ENCODE results near the gene MYL11.
A peak's percentile ranks its signal among the peaks of the same experiment; 100 is the strongest.
"Not testable (repeated sequence)": the region's sequence is repeated elsewhere in the genome, so short reads cannot be mapped to it uniquely, and the experiment has no call there.

The MYL11 gene

DNA sequence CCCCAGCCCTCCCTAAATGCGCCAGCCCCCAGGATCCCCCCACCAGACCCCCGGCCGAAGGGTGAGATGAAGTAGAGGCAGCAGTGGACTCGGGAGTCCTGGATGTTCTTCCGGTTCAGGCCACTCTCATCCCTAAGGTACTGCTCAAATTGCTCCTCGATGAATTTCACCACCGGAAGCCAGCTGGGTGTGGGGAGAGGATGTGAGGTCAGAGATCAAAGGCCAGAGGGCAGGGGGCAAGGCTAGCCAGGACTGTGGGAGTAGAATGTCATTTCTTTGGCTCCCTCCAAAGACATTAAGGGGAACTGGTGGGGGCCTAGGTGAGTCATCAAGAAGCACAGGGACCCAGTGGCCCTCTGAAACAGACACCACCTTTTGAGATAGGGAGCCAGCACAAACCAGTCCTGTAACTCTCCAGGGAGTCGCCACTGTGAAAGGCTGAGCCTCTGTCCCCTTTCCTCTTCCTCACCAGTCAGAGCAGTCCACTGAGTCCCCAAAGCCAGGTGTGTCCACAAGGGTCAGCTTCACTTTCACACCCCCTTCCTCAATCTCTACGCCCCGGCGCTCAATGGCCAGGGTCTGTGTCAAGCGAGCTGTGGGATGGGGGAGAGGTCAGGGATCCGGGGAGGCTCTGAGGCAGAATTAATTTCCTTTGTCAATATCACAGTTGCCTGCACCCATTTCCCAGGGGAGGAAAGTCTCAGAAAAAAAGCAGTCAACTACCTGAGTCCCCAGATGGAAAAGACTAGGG, 6.9 kb downstream of the MYL11 start:
- no peak for DNase-seq
- no peak for TF ChIP-seq GATA1 (IDR thresholded peaks at IDR 0.05; ENCODE audit: low read depth, low read length)
- TF ChIP-seq POLR2A (IDR thresholded peaks at IDR 0.05; ENCODE audit: low read length) = no peak

DNA sequence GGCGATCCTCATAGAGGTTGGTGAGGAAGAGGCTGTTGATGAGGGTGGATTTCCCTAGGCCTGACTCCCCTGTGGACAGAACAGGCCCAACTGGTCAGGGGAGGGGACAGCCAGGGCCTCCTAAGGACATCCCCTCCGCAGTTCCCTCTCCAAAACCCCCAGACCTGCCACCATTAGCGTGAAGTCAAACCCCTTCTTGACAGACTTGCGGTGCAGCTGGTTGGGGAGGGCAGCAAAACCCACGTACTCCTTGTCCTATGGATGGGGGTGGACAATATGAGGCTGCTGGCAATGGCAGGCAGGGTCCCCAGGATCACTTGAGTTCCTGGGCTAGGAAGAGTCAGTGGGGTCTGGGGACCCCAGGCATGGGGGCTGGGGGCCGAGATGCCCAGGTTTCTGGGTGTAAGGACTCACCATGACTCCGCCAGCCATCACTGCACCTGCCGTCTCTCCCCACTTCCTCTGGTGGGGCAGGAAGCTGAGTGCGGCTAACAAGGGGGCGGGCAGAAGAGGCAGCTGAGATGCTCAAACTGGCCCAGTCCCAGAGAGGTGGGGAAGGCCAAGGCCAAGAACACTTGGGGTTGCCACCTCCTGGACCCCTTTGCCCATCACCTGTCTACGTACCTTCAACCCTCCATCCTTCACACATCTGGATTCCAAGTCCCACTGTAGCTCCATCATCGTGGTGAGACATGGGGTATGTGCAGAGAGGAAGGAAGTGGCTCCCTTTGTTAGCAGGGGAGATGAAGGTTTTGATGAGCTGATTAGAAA, 7.7 kb downstream of the MYL11 start, which contains the start of gene SEPTIN1:
TSS of gene SEPTIN1 (minus strand) at position 451 of the 771 bp plus-strand sequence. CDS start at position 432, 19 bp downstream.
- DNase-seq = no peak

DNA sequence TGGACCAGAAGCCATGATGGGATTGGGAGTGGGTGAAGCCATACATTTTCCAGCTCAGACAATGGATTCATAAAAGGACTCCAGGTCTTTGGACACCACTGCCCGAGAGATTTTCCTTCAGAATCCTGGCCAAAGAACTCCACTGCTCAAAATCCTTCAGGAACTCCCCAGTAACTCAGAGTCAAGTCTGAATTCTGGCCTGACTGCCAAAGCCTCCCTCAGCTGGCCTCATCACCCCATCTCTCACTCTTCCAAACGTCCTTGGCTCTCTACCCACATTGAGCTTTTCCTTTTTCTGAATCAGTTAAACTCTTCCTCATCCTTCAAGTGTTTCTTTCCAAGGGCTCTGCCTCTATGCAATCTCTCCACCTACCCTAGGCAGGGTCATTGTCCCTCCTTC, 8.9 kb downstream of the MYL11 start:
- TF ChIP-seq GATA1 (IDR thresholded peaks at IDR 0.05; ENCODE audit: low read depth, low read length) (no peak), POLR2A (IDR thresholded peaks at IDR 0.05; ENCODE audit: low read length) (no peak)

More for the DNA sequence above, 7.7 kb downstream of the MYL11 start, which contains the start of gene SEPTIN1:
- TF ChIP-seq POLR2A (IDR thresholded peaks at IDR 0.05; ENCODE audit: low read length) (peak; percentile 22), GATA1 (IDR thresholded peaks at IDR 0.05; ENCODE audit: low read depth, low read length) (no peak)

DNA sequence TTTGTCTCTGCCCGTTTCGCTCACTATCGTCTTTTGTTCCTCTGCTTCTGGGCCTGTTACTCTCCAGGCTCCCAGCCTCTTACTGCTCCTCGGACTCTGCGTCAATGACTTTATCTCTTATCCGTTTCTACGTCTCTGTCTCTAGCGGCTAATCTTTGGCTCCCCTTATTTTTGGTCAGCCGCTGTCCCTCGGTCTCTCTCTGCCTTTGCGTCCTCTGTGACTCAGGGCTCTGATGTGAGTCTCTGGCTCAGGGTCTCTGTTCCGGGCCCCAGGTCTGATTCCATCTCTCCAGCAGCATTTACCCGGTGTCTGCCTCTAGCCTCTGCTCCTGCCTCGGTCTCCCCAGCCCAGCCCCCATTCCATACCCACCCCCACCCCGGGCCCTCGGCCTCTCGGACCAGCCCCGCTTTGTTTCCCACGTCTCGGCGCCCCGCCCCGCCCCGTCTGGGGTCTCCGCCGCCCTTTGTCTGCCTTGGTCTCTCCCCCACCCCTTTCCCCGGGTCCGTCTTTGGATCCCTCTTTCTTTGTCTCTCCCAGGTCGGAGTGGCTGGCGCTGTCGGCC, 20.1 kb downstream of the MYL11 start:
- TF ChIP-seq GATA1 (IDR thresholded peaks at IDR 0.05; ENCODE audit: low read depth, low read length) (no peak), POLR2A (IDR thresholded peaks at IDR 0.05; ENCODE audit: low read length) (peak; percentile 44)
- DNase-seq = peak; percentile 60 to 78

More for the DNA sequence above, 8.9 kb downstream of the MYL11 start:
- no peak for DNase-seq

DNA sequence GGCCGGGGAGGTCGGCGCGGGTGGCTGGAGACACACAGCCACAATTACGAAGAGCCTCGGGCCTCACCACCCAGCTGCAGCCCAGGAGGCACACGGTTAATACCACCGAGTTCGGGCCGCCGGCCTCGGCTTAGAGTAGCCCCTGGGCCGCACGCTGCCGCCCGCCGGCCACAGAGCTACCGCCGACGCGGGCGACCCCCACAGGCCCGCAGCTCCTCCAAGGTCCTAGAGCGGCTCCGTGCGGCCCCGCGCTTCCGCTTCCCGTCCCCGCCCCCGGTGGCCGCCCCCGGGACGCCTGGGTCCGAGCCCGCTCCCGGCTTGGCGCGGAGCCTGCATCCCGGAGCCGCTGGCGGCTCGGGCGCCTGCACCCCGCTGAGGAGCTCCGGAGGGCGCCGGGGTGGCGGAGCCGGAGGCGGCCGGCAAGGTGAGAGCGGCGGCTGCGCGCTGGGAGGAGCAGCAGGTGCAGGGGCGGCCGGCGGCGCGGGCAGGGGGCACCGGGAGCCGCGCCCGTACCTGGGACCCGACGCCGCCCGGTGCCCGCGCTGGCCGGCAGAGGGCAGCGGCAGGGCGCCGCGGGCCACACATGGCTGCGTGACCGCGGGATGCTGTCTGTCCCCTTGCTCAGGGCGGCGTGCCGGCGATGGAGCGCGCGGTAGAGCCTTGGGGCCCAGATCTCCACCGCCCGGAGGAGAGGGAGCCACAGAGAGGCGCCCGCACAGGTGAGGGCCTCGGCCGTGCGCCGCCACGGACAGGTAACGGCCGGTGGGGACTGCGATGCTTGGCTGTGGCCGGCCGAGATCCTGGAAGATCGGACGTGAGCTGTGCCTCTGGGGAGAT, 20.8 kb downstream of the MYL11 start, which contains the start of gene ZNF48:
TSS of gene ZNF48 (plus strand) at position 266 of the 837 bp plus-strand sequence. CDS start at position 641, 375 bp downstream.
- TF ChIP-seq GATA1 (IDR thresholded peaks at IDR 0.05; ENCODE audit: low read depth, low read length) (no peak), POLR2A (IDR thresholded peaks at IDR 0.05; ENCODE audit: low read length) (no peak)
- DNase-seq = peak; percentile 87

DNA sequence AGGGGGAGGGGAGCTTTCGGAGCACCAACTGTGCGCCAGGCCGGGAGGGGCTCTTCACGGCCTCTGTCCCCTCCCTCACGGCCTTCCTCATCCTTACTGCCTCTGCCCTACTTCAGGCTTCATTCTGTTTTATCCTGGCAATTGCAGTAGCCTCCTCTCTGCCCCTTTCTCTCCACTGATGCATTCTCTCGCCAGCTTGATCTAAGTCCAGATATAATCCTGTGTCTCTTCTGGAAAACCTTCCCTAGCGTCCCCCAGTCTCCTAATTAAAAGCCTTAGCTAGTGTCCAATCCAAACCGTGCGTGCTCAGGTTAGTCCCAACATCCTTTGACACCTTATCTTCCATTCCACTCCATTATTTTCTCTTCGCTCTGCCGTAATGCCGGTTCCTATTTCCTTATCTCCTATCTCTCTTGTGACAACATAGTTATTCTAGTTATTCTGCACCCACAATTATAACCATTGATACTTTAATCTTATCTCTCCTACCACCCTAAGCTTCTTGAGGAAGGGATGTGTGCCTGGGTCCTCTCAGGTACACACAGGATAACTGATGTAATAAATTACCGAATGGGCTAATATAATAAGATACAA, 21.5 kb downstream of the MYL11 start:
- no peak for DNase-seq
- TF ChIP-seq POLR2A (IDR thresholded peaks at IDR 0.05; ENCODE audit: low read length) (no peak), GATA1 (IDR thresholded peaks at IDR 0.05; ENCODE audit: low read depth, low read length) (no peak)

DNA sequence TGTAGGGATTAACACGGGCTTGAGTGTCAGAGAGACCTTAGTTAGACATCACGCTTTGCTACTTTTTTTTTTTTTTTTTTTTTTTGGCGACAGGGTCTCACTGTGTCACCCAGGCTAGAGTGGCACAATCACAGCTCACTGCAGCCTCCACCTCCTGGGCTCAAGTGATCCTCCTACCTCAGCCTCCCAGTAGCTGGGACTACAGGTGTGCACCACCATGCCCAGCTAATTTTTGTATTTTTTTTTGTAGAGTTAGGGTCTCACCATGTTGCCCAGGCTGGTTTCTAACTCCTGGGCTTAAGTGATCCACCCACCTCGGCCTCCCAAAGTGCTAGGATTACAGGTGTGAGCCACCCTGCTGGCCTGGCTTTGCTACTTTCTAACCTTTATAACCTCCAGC, 22.0 kb downstream of the MYL11 start:
- not testable (repeated sequence) for DNase-seq

DNA sequence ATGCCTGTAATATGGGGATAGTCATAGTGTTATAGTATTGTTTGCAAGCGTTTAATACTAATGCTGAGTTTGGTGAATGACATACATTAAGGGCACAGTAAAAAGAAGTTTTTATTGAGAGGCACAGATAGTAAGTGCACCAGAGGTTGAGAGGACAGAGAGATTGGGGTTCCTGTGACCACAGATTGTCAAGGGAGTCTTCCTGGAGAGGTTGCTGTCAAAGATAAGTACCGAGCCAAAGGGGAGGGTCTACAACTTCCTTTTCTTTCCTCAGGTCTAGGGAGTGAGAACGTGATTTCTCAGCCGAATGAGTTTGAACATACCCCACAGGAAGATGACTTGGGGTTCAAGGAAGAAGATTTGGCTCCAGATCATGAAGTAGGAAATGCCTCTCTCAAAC, 22.5 kb downstream of the MYL11 start:
- DNase-seq = no peak
- TF ChIP-seq GATA1 (IDR thresholded peaks at IDR 0.05; ENCODE audit: low read depth, low read length) (no peak), POLR2A (IDR thresholded peaks at IDR 0.05; ENCODE audit: low read length) (no peak)

DNA sequence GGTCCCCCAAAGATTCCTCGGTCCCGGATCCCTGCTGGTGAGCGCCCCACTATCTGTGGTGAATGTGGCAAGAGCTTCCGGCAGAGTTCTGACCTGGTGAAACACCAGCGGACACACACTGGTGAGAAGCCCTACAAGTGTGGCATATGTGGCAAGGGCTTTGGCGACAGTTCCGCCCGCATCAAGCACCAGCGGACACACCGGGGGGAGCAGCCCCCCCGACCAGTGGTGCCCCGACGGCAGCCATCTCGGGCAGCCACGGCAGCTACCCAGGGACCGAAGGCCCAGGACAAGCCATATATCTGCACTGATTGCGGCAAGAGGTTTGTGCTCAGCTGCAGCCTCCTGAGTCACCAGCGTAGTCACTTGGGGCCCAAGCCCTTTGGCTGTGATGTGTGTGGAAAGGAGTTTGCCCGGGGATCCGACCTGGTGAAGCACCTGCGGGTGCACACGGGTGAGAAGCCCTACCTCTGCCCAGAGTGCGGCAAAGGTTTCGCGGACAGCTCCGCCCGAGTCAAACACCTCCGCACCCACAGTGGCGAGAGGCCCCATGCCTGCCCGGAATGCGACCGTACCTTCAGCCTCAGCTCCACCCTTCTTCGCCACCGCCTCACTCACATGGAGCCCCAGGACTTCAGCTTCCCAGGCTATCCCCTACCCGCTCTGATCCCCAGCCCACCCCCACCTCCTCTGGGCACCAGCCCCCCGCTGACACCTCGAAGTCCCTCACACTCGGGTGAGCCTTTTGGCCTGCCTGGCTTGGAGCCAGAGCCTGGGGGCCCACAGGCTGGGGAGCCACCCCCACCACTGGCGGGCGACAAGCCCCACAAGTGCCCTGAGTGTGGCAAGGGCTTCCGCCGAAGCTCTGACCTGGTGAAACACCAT, 23.4 kb downstream of the MYL11 start:
- no peak for TF ChIP-seq POLR2A (IDR thresholded peaks at IDR 0.05; ENCODE audit: low read length)
- TF ChIP-seq GATA1 (IDR thresholded peaks at IDR 0.05; ENCODE audit: low read depth, low read length) = no peak
- DNase-seq = no peak

DNA sequence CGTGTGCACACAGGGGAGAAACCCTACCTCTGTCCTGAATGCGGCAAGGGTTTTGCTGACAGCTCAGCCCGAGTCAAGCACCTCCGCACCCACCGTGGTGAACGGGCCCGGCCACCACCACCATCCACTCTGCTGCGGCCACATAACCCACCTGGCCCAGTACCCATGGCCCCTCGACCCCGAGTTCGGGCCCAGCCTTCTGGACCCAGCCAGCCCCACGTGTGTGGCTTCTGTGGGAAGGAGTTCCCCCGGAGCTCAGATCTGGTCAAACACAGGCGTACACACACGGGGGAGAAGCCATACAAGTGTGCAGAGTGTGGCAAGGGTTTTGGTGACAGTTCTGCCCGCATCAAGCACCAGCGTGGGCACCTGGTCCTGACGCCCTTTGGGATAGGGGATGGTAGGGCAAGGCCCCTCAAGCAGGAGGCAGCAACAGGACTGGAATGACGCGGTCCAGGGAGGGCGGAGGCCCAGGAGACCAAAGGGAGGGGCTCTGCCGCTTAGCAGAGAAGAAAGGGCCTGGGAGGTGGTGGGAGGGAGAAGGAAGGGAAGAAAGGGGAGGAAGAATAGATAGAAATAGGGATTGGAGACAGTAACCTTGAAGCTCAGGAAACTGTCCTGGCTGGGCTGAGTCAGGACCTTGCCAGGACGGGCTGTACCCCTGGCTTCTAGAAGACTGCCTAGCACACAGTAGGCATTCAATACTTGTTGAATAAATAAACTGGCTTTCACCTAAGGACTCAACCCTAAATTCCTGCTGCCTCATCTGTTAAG, 24.2 kb downstream of the MYL11 start:
- TF ChIP-seq GATA1 (IDR thresholded peaks at IDR 0.05; ENCODE audit: low read depth, low read length) (no peak), POLR2A (IDR thresholded peaks at IDR 0.05; ENCODE audit: low read length) (no peak)
- DNase-seq = no peak

DNA sequence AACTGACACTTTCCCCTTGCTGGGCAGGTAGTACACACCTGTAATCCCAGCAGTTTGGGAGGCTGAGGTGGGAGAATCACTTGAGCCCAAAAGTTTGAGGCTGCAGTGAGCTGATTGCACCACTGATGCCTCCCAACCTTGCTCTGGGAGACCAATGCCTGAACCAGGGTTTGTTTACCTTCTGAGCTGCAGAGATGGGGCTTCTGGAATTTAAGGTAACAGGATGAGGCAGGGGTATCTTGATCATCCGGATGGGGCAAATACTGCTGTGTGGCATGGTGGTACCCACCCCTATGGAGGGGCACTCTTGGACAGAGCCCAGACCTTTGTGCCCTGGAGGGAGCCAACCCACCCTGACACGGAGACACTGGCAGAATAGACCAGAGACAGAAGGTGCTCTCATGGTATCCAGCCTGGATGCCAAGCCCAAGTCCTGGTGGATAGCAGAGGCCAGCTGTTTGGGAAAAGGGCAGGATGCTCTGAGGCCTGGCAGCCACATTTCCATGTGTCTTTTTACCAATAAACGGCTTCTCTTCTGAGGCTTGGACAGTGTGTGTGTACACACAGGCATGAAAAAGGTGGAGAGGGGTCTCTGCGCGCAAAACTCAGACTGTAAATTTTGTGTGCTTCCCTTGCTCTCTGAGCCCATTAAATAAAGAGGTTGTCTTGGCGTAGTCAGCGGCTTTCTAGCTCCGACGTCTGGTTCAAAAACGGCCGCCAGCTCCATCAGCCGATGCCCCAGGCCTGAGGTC, 25.0 kb downstream of the MYL11 start:
- no peak for TF ChIP-seq POLR2A (IDR thresholded peaks at IDR 0.05; ENCODE audit: low read length)
- TF ChIP-seq GATA1 (IDR thresholded peaks at IDR 0.05; ENCODE audit: low read depth, low read length) = no peak
- DNase-seq = no peak
